T-cell (primary cell): ENCODE measurements around the gene EXTL1. TPM values are rescaled to one million over a fixed set of nuclear protein-coding genes. Genes with fewer than 3 reads are reported as not detected.

ENCODE experiments used
- ATAC-seq, 4 experiments: fragments of 200-7000 bp in 3 of 4; fragments of 150-1000 bp in 1 of 4; cut with Tn5 transposase; replicated peaks in 1 of 4; 1 replicate in 3 of 4; 2 replicates in 1 of 4; pipeline ENCODE4 v1.10.0; 2021; ENCODE audit warnings: moderate library complexity in 3 of 4, mild to moderate bottlenecking in 2 of 4, moderate number of reproducible peaks in 1 of 4
- CTCF ChIA-PET, 2 donors: fragments of 300-600 bp; sonication (Branson Sonifier 250); formaldehyde crosslinking; loops; one replicate each; lab custom pipeline; 2022; ENCODE audit warnings: antibody characterized with exemption in 2 of 2; lab: Charles Lee
- POLR2A ChIA-PET, 2 donors: fragments of 300-600 bp; sonication (Branson Sonifier 250); formaldehyde crosslinking; loops; one replicate each; lab custom pipeline; 2022; ENCODE audit warnings: antibody characterized with exemption in 2 of 2; lab: Charles Lee
- DNase-seq, 35 experiments: peaks; one replicate each; pipeline versions ENCODE4 v3.0.0 to v3.0.0-alpha.2; 2013 to 2023
- H3K27ac ChIP-seq: one replicate; pipeline ENCODE4 v1.5.1; 2013; ENCODE audit warnings: low read length
- H3K27me3 ChIP-seq, 2 experiments: replicated peaks in 1 of 2; 1 replicate in 1 of 2; 2 replicates in 1 of 2; pipeline versions ENCODE4 v1.6.1 to v1.7.0; 2013; ENCODE audit warnings: low read length in 1 of 2, mixed read lengths in 1 of 2; ENCODE audit not compliant: control insufficient read depth in 2 of 2, insufficient read depth in 2 of 2; ENCODE audit errors: extremely low read depth in 1 of 2
- H3K36me3 ChIP-seq, 2 donors: 1 replicate in 1 of 2; 2 replicates in 1 of 2; pipeline versions ENCODE4 v1.6.1 to v1.7.0; 2013; ENCODE audit warnings: low read length in 1 of 2; ENCODE audit not compliant: control insufficient read depth in 2 of 2, insufficient read depth in 1 of 2; ENCODE audit errors: extremely low read depth in 1 of 2
- H3K4me1 ChIP-seq, 2 experiments: 1 replicate in 1 of 2; 2 replicates in 1 of 2; pipeline versions ENCODE4 v1.6.1 to v1.7.0; 2013; ENCODE audit warnings: low read length in 2 of 2, mixed read lengths in 1 of 2; ENCODE audit not compliant: insufficient read depth in 2 of 2, control insufficient read depth in 1 of 2; ENCODE audit errors: extremely low read depth in 1 of 2
- H3K4me3 ChIP-seq, 2 donors: 1 replicate in 1 of 2; 2 replicates in 1 of 2; pipeline versions ENCODE4 v1.5.1 to v1.7.0; 2013; ENCODE audit warnings: mild to moderate bottlenecking in 2 of 2, low read length in 1 of 2, moderate library complexity in 1 of 2; ENCODE audit not compliant: control insufficient read depth in 1 of 2; ENCODE audit errors: extremely low read depth in 1 of 2
- H3K9me3 ChIP-seq: 2 replicates; pipeline ENCODE4 v1.7.0; 2013
- H3K27ac Mint-ChIP-seq, 2 donors: one replicate each; pipeline ENCODE4 v1.8.0; 2020 to 2021; ENCODE audit warnings: mild to moderate bottlenecking in 2 of 2, mixed read lengths in 2 of 2
- H3K27me3 Mint-ChIP-seq, 2 donors: one replicate each; pipeline ENCODE4 v1.8.0; 2021 to 2022; ENCODE audit warnings: mixed read lengths in 2 of 2
- H3K36me3 Mint-ChIP-seq: one replicate; pipeline ENCODE4 v1.8.0; 2021; ENCODE audit warnings: mixed read lengths
- H3K4me1 Mint-ChIP-seq, 3 donors: one replicate each; pipeline ENCODE4 v1.8.0; 2020 to 2022; ENCODE audit warnings: mixed read lengths in 3 of 3, mild to moderate bottlenecking in 1 of 3
- H3K4me3 Mint-ChIP-seq, 3 donors: one replicate each; pipeline ENCODE4 v1.8.0; 2020 to 2022; ENCODE audit warnings: mild to moderate bottlenecking in 3 of 3, mixed read lengths in 3 of 3, moderate library complexity in 3 of 3
- H3K9me3 Mint-ChIP-seq, 3 donors: one replicate each; pipeline ENCODE4 v1.8.0; 2020 to 2022; ENCODE audit warnings: mixed read lengths in 3 of 3
- WGBS: methylation state at CpG from one replicate; pipeline ENCODE4 v1.1.5; 2013; ENCODE audit warnings: missing lambda C conversion rate; ENCODE audit not compliant: insufficient coverage; 5-methylcytosine and 5-hydroxymethylcytosine counted together
- total RNA-seq, 35 experiments: library from RNA in 6 of 35; stranded (reverse) in 6 of 35; fragments of 120-200 nt in 1 of 35; gene quantifications; one replicate each; pipeline versions ENCODE4 v1.2.1 to v1.2.4 and lab custom pipeline; 2013 to 2026

The EXTL1 gene
- total RNA-seq, 5 donors from 2014 or later (not counting 1 experiment from before 2014, with no cell fraction given) = 0.08 to 0.19 (median 0.12) TPM; not detected in 1

DNA sequence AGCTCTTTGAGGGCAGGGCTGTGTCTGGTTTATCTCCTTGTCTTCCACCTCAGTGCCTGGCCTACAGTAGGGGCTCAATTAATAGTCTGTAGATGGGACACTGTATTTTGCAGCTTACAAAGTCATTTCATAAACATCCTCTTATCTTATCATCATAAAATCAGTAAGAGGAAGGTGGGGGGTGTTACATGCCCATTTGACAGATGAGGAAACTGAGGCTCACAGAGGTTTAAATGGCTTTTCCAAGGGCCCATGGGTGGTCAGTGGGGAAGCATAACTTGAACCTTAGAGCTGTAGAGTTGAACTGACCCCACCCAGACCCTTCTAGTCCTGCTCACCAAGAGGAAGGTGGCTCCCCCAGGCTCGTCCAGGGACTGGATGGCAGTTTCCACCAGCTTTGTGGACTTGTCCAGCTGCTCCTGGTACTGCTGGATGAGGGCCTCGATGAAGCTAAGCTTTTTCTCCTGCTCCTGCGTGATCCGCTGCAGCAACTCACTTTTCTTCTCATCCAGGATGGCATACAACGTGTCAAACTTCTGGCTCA is 36.5 kb downstream of the EXTL1 start:
- Mint-ChIP-seq H3K4me1 (no peaks in the 10 kb centered on the region), H3K4me3 (no peak overlapping the region), H3K27ac (no peak overlapping the region), H3K36me3 (no peaks in the 10 kb centered on the region), H3K27me3 (peaks cover 23 to 35% of the 10 kb centered on the region in 2 donors), H3K9me3 (no peaks in the 10 kb centered on the region)
- no peaks in the 10 kb centered on the region for H3K9me3 ChIP-seq
- H3K27me3 ChIP-seq = peaks cover 3 to 38% of the 10 kb centered on the region in 2 experiments
- no peaks in the 10 kb centered on the region for H3K4me1 ChIP-seq
- ChIA-PET POLR2A (no interaction called here), CTCF (interaction anchor here in 1 of 2 donors (1.1 kb wide), 1 partner anchor 11 kb away, joined by 4 read pairs; no protein-coding TSS in a partner anchor)
- DNase-seq (no peak), ATAC-seq (no peak)
- no peak overlapping the region for H3K4me3 ChIP-seq
- H3K27ac ChIP-seq = no peak overlapping the region
- no peaks in the 10 kb centered on the region for H3K36me3 ChIP-seq
- WGBS = 73% methylated on average over 5 of the region's 5 CpGs

DNA sequence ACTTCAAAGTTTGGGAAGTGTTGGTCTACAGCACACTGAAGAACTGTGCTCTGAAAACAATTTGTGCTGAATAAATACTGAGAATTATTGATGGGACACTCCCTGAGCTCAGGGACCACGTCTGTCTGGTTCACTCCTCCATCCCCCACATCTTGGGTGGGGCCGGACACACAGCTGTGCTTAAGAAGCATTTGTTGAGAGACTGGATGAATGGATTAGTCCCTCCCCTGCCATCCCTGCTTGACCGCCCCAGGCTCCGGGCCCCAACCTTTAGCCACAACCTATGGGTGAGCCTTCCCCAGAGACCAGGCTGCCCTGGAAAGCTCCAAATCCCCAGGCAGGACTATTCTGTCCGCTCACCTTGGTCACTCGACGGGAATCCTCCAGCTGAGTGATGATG is 38.3 kb downstream of the EXTL1 start:
- DNase-seq (no peak), ATAC-seq (no peak)
- H3K27me3 ChIP-seq = peaks cover 0 to 33% of the 10 kb centered on the region in 2 experiments
- ChIA-PET CTCF (no interaction called here), POLR2A (no interaction called here)
- Mint-ChIP-seq H3K4me1 (no peaks in the 10 kb centered on the region), H3K27me3 (peaks cover 19 to 25% of the 10 kb centered on the region in 2 donors), H3K36me3 (no peaks in the 10 kb centered on the region), H3K9me3 (no peaks in the 10 kb centered on the region), H3K4me3 (no peak overlapping the region), H3K27ac (no peak overlapping the region)
- H3K4me1 ChIP-seq = no peaks in the 10 kb centered on the region
- 90% methylated on average over 4 of the region's 7 CpGs for WGBS
- no peaks in the 10 kb centered on the region for H3K36me3 ChIP-seq
- H3K4me3 ChIP-seq = no peak overlapping the region
- H3K9me3 ChIP-seq = no peaks in the 10 kb centered on the region
- H3K27ac ChIP-seq = no peak overlapping the region

DNA sequence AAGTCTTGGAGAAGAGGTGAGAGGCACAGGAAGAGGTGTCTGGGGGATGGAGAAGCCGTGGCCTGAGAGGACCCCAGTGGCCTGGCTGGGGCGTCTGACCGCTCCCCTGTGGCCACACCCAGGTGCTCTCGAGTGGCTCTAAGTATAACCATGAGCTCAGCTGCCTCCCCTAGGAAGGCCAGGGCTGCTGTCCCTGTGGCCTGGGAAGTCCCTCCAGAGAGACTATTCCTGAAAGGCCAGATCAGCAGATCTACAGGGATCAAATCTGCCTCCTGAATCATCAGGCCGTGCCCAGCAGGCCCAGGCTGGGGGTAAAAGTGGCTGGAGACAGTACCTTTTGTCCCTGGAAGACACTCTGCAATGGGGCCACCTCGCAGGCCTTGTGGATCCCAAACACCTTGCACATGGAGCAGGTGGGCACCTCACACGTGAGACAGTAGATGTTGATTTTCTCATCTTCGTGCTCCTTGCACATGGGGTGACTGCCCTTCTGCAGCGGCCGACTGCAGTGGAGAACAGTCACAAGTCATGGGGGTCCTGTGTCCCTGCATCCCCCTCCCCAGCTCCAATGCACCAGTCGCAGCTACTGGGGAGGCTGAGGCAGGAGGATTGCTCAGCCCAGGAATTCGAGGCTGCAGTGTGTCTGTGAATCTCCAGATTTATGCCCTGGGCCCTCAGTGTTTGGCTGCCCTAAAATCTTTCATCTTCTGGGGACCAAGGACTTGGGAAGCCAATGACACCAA is 39.4 kb downstream of the EXTL1 start:
- Mint-ChIP-seq H3K27ac (no peak overlapping the region), H3K27me3 (peaks cover 13 to 20% of the 10 kb centered on the region in 2 donors), H3K36me3 (no peaks in the 10 kb centered on the region), H3K4me3 (no peak overlapping the region), H3K4me1 (no peaks in the 10 kb centered on the region), H3K9me3 (no peaks in the 10 kb centered on the region)
- WGBS = 67% methylated on average over 10 of the region's 12 CpGs
- ChIA-PET CTCF (no interaction called here), POLR2A (interaction anchor here (0.6 kb wide), 3 partner anchors 73 to 596 kb away, joined by 3 to 6 read pairs (median 3); no protein-coding TSS in a partner anchor)
- Histone ChIP-seq H3K4me1 (no peaks in the 10 kb centered on the region), H3K36me3 (no peaks in the 10 kb centered on the region), H3K4me3 (no peak overlapping the region), H3K9me3 (no peaks in the 10 kb centered on the region), H3K27ac (no peak overlapping the region), H3K27me3 (peaks cover 0 to 38% of the 10 kb centered on the region in 2 experiments)
- ATAC-seq = no peak
- no peak for DNase-seq

DNA sequence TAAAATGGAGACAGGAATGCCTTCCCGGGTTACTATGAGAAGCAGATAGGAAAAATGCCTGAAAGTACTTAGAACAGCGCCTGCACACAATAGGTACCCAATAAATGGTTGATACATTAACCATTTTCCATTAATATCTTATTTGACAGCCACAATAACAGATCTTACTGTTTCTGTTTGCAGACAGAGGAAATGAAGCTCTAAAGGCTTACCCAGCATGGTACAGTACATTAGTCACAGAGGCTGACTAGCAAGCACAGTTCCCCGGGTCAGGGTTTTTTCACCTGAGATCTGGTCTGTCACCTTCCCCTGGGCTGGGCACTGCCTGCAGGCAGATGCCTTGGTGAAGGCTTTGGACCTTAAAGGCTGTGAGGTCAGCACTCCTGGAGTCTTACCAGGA is 43.0 kb downstream of the EXTL1 start:
- Mint-ChIP-seq H3K27me3 (peaks cover 17 to 23% of the 10 kb centered on the region in 2 donors), H3K27ac (no peak overlapping the region), H3K4me1 (no peaks in the 10 kb centered on the region), H3K9me3 (no peaks in the 10 kb centered on the region), H3K36me3 (no peaks in the 10 kb centered on the region), H3K4me3 (no peak overlapping the region)
- ChIA-PET CTCF (no interaction called here), POLR2A (no interaction called here)
- no peak for ATAC-seq
- DNase-seq = no peak
- Histone ChIP-seq H3K4me3 (no peak overlapping the region), H3K9me3 (no peaks in the 10 kb centered on the region), H3K36me3 (no peaks in the 10 kb centered on the region), H3K4me1 (no peaks in the 10 kb centered on the region), H3K27me3 (peaks cover 0 to 53% of the 10 kb centered on the region in 2 experiments), H3K27ac (no peak overlapping the region)
- WGBS = 67% methylated on average over 1 of the region's 3 CpGs

DNA sequence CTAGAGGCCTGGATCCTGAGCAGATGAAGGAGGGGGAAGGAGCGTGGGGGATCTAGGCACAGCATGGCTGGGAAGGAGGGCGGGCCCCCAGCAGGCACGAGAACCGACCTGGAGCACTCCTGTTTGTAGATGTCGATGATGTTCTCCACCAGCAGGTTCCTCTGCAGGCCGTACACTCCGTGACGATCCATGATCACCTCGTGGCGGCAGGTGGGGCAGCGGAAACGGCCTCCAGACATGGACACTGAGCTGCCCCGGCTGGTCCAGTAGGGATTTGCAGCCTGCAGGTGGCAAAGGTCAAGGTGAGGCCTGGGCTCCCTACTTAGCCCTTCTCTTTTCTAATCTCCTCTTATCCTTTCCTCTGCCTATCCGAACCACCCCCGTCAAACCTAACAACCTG is 44.6 kb downstream of the EXTL1 start:
- no peak for DNase-seq
- POLR2A ChIA-PET = no interaction called here
- H3K4me1 Mint-ChIP-seq = no peaks in the 10 kb centered on the region

DNA sequence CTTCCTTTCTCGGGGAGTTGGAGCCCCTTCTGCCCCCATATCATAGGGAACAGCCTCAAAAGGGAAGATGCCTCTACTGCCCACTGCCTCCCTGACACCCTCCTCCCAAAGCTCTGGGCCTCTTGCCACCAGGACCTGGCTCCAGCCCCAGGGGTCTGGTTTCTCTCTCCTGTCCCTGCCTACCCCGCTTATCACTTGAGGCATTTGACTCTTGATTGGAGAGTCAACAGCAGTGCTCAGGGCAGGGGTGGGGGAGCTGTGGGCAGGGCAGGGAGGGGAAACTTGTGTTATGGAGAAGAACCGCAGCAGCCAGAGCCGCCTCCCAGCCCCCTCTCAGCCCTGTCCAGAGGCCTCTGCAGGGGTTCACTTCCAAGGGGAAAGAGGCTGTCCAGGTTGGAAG is 45.3 kb downstream of the EXTL1 start:
- WGBS = 80% methylated on average over 1 of the region's 4 CpGs
- no peaks in the 10 kb centered on the region for H3K9me3 Mint-ChIP-seq
- POLR2A ChIA-PET = no interaction called here
- CTCF ChIA-PET = no interaction called here
- no peaks in the 10 kb centered on the region for H3K4me1 ChIP-seq
- H3K27ac ChIP-seq = no peak overlapping the region
- no peaks in the 10 kb centered on the region for H3K36me3 ChIP-seq
- peaks cover 10 to 19% of the 10 kb centered on the region in 2 donors for H3K27me3 Mint-ChIP-seq
- H3K4me3 ChIP-seq = no peak overlapping the region
- ATAC-seq (no peak), DNase-seq (no peak)
- H3K4me3 Mint-ChIP-seq = no peak overlapping the region
- H3K9me3 ChIP-seq = no peaks in the 10 kb centered on the region
- no peak overlapping the region for H3K27ac Mint-ChIP-seq
- H3K4me1 Mint-ChIP-seq = no peaks in the 10 kb centered on the region
- peaks cover 0 to 39% of the 10 kb centered on the region in 2 experiments for H3K27me3 ChIP-seq
- no peaks in the 10 kb centered on the region for H3K36me3 Mint-ChIP-seq

More for the DNA sequence above, 44.6 kb downstream of the EXTL1 start:
- CTCF ChIA-PET = interaction anchor here in 1 of 2 donors (0.9 kb wide), 1 partner anchor 190 kb away, joined by 3 read pairs; no protein-coding TSS in a partner anchor
- no peaks in the 10 kb centered on the region for H3K9me3 ChIP-seq
- H3K9me3 Mint-ChIP-seq = no peaks in the 10 kb centered on the region
- no peaks in the 10 kb centered on the region for H3K4me1 ChIP-seq
- 74% methylated on average over 14 of the region's 15 CpGs for WGBS
- peaks cover 9 to 18% of the 10 kb centered on the region in 2 donors for H3K27me3 Mint-ChIP-seq
- H3K27ac ChIP-seq = no peak overlapping the region
- no peaks in the 10 kb centered on the region for H3K36me3 Mint-ChIP-seq
- H3K27ac Mint-ChIP-seq = no peak overlapping the region
- H3K36me3 ChIP-seq = no peaks in the 10 kb centered on the region
- ATAC-seq = no peak
- H3K4me3 Mint-ChIP-seq = no peak overlapping the region
- H3K27me3 ChIP-seq = peaks cover 0 to 41% of the 10 kb centered on the region in 2 experiments
- H3K4me3 ChIP-seq = no peak overlapping the region
